T-helper 9 cell (primary cell): ENCODE measurements around the gene BCO1.

Experiments used
- DNase-seq: peaks from one replicate; pipeline ENCODE4 v3.0.0-alpha.2; 2020

BCO1 gene

GRCh38 chr16:81232740-81233367, 5.6 kb upstream of the BCO1 start:
- DNase-seq = no peak

GRCh38 chr16:81237282-81237681, 1.2 kb upstream of the BCO1 start:
- no peak for DNase-seq

GRCh38 chr16:81237942-81238295, 570 bp upstream of the BCO1 start:
- no peak for DNase-seq

- DNase-seq = no peak
These were observed 1.1 kb downstream of the BCO1 start for GRCh38 chr16:81239367-81240121.

- DNase-seq = no peak
These were observed 3.2 kb downstream of the BCO1 start for GRCh38 chr16:81241706-81242105.

GRCh38 chr16:81242977-81243618, 4.6 kb downstream of the BCO1 start:
- DNase-seq = no peak

GRCh38 chr16:81243942-81244341, 5.5 kb downstream of the BCO1 start:
- no peak for DNase-seq

GRCh38 chr16:81251871-81252270, 13.4 kb downstream of the BCO1 start:
- DNase-seq = no peak

GRCh38 chr16:81253141-81253540, 14.7 kb downstream of the BCO1 start:
- DNase-seq = no peak

- DNase-seq = no peak
These were observed 16.5 kb downstream of the BCO1 start for GRCh38 chr16:81254922-81255526.

GRCh38 chr16:81259916-81260315, 21.4 kb downstream of the BCO1 start:
- DNase-seq = no peak

GRCh38 chr16:81261049-81261648, 22.7 kb downstream of the BCO1 start:
- DNase-seq = no peak

GRCh38 chr16:81263470-81264220, 25.2 kb downstream of the BCO1 start:
- no peak for DNase-seq

- DNase-seq = no peak
These were observed 25.9 kb downstream of the BCO1 start for GRCh38 chr16:81264386-81264785.

- no peak for DNase-seq
These were observed 26.6 kb downstream of the BCO1 start for GRCh38 chr16:81265052-81265451.

- DNase-seq = no peak
These were observed 27.4 kb downstream of the BCO1 start for GRCh38 chr16:81265658-81266451.

- no peak for DNase-seq
These were observed 28.2 kb downstream of the BCO1 start for GRCh38 chr16:81266680-81267095.

GRCh38 chr16:81268509-81268908, 30.0 kb downstream of the BCO1 start:
- DNase-seq = no peak

GRCh38 chr16:81273223-81273950, 34.9 kb downstream of the BCO1 start:
- DNase-seq = no peak

- no peak for DNase-seq
These were observed 36.6 kb downstream of the BCO1 start for GRCh38 chr16:81275064-81275532.

GRCh38 chr16:81275795-81276194, 37.3 kb downstream of the BCO1 start:
- no peak for DNase-seq
